ENCODE results near the gene CIT.

The CIT gene

DNA sequence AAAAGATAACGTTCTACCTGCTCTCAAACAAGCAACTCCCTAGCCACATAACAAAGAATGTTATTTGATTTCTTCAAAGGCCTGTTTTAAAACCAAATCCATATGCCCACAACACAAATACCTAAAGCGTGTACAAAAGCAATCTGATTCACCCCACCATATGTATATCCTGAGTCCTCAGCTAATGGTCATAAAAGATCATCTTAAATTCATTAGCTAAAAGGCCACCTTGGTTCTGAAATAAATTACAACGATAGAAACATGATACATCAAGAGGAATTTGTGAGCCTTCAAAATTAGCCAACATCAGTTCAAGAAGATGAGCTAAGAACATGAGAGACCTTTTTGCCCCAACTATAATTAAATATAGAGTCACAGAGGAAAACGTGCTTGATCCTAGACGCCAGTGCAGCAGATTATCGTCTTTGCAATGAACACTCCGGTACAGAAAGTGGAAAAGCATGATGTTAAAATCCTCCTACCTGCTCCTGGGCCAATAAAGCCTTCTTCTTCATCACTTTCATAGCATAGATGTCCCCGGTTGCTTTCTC lies 20.0 kb downstream of the CIT start:
- no peak for DNase-seq

DNA sequence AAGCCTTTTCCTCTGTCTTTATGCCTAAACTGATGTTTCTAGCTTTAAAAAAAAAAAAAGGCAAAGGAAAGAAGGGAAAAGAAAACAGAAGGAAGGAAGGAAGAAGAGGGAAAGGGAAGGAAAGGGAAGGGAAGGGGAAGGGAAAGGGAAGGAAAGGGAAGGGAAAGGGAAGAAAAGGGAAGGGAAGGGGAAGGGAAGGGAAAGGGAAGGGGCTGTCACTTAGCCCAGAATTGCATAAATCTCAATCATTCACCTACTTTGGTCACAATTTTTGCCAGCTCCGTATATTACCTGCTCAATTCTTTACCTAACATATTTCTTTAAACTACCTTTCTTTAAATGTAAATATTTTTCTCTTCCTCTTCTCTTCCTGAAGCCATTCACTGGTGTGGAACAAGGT lies 26.8 kb downstream of the CIT start:
- no peak for DNase-seq

DNA sequence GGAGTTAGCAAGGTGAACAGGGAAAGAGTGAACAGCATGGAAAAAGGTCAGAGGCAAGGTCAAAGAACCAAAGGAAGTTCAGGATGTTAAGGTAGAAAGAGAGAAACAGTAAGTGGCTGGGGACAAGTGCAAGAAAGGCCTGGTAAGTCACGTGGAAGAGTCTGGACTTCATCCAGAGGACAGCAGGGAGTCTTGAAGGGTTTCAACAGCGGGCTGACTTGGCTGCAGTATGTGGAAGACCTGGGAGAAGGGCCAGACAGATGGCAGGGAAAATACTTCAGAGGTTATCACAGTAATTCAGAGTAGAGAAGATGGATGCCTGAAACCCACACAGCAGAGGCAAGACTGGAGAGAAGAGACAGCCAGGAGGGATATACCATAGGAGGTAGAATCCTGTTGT lies 34.0 kb downstream of the CIT start:
- no peak for DNase-seq

DNA sequence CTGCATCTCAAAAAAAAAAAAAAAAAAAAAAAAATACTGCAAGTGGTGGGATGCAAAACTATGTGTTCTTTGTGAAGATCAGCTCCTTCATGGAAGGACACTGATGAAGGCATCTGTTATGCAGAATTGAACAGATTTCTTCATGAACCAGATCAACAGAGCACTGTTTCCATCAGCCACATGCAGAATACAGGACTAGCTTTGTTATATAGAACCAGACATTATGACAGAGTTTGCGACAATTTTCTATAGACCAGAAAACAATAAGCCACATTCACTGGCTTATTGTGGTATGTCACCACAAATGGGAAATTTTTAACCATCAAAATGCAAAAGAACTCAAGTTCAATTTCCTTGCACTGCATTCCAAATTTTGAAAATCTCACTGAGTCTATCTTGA lies 34.7 kb downstream of the CIT start:
- DNase-seq: no peak

DNA sequence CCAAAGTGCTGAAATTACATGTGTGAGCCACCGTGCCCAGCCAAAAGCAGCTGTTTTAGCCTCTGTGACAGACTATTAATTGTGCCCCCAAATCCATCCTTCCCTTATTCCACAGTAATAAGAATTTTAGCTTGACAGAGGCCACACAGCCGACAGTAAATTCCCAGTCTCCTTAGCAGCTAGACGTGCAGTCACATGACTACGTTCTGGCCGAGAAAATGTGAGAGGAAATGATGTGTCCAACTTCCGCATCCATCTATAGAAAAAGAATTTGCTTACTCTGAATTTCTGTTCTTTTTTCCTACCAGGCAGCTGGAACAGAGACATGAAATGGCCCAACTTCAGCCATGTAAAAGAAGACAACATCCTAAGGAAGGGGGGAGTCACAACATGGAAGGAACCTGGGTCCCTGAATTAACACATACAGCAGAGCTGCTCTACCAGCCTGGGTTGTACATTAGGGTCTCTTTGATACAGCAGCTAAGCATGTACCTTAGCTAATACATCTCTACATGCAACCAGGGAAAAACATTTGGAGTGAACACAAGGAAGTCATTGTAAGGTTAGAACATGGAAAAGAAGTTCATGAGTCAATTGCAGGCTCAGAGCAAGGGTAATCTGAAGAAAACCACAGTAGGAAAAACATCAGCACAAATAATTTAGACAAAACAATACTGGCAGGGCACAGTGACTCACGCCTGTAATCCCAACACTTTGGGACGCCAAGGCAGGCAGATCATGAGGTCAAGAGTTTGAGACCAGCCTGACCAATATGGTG lies 35.5 kb downstream of the CIT start:
- no peak for DNase-seq

DNA sequence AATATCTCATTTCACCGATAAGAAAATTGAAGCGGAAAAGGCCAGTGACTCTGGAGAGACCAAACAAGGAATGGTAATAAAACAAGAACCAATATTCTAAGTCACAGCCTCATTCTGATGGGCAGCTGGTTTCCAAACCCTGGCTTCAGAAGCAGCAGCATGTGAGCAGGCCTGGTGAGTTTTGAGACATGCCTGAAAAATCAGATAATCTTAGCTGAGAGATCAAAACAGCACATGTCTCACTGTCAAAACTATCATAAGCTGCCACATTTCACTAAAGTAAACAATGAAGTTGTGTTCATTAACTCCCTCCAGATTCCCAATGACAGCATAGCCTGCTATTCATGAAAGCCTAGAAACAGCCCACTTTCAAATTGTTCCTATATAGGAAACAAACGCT lies 36.5 kb downstream of the CIT start:
- no peak for DNase-seq

DNA sequence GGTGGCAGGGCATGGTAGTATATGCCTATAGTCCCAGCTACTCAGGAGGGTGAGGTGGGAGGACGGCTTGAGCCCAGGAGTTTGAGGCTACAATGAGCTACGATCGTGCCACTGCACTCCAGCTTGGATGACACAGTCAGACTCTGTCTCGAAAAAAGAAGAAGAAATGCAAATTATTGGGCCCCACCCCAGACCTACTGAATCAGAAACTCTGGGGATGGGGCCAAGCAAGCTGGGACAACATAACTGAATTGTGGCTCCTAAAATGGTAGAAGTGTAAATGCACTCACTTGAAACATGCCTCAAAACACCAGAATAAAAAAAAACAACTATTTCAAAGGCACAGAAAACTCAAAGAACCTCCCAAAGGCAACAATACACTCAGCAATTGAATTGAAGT lies 37.0 kb downstream of the CIT start:
- no peak for DNase-seq

DNA sequence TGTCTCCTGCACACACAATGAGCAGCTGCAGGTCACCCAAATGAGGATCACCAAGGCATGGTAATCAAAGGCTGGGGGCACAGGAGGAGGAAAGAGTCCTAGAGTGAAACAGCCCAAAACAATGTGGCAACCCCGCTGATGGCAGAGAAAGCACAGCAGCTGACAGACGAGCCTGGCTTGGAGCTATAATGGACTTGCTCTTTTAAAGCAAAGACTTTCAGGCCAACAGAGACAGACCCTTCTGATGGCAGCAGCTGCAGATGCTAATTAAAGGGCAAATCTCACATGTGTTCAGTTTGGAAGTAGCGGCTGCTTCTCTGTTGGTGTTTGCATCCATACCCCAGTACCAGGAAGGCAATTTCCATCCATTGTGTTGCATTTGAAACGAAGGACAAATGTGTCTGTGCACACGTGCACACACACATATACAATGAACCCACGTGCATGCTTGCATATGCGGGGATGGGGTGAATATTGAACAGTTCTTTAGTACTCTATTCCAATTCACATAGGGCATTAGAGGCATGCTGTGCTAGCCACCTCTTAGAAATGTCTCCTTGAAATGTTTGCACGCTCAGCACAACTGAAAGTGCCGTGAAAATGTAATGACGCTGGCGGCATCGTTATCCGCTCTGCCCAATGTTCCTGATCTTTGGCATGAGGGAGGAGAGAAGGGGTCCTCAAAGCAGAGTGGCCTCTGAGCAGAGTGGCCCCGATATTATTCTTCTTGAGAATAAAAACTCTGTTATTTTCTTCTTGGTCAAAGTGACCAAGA lies 38.1 kb downstream of the CIT start:
- no peak for DNase-seq

DNA sequence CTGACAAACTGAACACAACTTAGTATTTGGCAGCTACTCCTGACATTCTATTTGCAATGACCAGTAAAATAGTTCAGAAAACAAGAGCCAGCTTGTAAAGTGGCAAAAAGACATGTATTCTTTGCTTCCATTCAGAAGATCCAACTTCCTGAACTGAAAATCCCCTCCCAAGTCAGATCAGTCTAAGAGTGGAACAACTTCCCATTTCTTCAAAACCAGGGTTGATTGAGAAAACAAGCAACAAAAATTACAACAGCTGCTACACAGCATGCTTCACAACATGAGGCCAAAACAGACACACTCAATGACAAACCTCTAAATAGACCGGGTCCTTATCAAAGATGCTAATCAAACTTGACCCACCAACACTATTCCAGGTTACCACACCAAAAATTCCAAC lies 40.3 kb downstream of the CIT start:
- DNase-seq: no peak

DNA sequence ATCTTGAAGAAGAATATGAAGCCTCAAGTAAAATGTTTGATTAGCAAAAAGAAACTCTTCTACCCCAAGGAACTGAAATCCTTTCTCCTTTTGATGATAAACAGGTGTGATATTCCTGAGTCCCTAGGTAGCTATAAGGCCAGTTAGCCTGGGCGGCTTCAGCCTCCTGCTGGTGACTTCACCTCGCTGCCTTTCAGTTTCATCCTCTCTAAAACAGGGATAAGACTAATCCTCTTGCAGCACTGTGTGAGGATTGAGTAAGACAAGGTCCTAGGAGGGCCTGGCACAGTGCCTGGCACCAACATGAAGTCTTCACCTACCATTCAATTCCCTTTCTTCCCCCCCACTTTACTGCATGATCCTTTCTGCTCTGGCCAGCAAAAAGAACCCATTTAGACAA lies 42.1 kb downstream of the CIT start:
- DNase-seq: no peak

DNA sequence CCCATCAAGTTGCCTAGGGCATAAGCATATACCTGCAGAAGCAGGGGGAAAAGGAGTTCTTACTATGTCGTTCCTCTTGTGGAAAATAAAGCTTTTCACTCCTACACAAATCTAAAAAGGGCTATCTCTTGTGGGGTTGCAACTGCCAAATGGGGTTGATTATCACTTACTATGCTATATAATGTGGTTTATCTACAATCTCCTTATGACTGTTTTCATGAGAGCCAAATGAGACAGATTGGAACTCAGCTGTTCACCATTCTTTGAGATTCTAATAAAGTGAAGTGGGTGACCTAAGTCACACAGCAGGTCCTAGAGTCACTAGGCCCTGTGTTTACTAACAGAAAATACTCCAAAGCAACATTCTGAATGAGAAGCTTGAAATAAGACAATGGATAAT lies 47.7 kb downstream of the CIT start:
- no peak for DNase-seq

DNA sequence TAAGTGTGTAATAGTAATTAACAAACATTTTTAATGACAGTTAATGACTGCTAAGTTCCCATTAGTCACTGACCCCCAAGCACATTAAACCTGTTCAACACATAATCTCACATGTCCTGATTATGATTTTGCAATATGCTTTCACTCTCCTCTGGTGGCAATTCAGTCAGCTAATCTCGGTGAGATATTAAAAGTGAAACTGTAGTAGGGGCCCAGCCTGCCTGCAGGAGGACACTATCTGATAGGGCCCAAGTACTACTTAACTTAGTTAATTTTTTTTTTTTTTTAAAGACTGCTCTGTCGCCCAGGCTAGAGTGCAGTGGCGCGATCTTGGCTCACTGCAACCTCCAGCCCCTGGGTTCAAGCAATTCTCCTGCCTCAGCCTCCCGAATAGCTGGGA lies 48.8 kb downstream of the CIT start:
- DNase-seq: no peak

DNA sequence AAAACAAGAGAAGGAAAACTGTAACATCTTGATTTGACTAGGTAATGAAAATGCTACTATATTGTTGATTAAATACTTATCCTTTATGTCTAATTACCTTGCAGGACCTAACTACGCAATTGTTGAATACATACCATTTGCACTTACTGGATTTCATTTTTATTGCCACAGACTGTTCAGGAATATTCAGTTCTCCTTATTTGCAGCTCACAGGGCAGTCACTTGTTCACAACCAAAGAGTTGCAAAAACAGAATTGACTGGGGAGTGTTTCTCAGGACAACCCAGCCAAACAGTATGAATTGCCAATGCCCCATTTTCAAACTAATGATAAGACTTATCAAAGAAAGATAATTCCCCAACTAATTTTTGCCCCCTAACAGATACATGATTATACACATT lies 49.4 kb downstream of the CIT start:
- no peak for DNase-seq

DNA sequence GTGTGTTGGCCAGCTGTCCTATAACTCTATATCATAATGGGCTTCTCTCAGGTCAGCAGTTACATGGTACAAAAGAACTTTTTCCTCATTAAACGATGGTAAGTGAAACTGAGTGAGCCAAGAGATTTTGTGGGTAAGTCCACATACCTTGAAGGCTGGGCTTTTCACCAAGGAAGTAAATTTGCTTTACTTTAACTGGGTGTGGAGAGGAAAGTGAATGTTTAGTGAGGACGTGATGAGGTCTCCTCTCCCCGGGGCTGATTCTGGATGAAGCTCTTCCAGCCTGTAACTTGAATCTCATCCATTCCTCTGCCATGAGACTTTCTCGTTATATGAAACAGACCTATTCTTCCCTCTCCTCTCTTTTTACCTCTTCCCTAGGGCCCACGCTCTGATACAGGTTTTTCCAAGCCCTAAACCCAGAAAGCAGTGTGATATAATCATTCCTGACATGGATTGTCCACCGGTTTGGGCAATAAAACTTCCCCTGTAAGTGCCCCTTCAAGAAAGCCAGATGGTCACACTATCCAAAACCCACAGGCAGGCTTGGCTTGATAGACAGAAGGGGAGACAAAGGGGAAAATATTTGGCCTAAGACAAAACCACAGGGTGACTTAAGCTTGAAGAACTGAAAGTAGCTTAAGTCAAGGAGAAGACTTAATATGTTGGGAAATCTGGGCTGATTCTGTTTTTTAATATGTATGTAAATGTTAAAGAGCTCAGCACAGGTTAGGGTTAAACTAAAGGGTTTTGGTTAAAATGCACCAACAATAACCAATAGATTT lies 50.3 kb downstream of the CIT start:
- DNase-seq: no peak

DNA sequence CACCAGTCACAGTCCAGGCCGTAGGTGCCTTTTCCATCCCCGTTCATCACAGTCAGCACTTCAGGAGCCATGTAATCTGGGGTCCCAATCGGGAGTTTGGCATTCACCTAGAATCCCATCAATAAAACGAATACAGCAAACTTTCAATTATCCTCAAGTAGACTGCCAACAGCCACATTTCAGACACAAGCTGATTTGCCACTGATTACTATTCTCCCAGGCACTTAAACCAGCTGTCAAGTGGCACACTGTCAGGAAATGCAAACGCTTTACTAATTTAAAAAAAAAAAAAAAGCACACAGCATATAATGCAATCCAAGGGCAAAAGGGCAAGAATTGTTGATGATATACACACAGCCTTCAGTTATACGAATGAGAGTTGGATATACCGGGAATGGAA lies 51.9 kb downstream of the CIT start:
- no peak for DNase-seq

DNA sequence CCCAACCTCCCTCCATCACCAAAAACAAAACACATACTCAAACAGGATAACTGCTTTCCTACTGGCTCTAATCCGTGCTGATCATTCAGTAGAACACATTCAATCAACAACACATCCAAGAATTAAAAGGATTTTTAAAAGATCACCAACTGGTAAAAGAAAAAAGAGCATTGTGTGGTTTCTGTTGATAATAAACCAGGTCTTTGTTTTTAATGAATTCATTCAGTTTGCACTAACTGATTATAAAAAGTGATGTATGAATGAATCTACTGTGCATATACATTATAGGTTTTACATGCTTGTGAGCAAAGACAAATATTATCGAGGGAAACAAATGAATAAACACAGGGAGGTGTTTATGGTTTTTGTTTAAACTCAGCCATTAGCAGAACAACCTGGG lies 55.1 kb downstream of the CIT start:
- no peak for DNase-seq

DNA sequence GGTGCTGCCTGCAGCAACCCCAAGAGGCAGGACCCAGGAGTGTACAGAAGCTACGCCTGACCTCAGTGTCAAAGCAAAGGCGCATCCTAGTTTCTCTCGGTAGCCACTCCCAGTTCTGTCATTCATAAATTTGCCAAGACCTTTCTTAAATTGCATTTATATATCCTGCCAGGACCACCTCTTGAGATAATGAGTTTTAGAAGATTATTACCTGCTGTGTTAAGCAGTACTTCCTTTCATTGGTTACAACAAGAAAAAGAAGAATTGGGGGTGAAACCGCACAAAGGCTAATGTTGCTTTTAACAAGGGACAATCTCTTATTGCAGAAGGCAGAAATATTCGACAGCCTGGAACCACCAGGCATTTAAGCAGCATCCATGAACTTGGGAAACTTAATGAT lies 57.8 kb downstream of the CIT start:
- peak; percentile 68 for DNase-seq

DNA sequence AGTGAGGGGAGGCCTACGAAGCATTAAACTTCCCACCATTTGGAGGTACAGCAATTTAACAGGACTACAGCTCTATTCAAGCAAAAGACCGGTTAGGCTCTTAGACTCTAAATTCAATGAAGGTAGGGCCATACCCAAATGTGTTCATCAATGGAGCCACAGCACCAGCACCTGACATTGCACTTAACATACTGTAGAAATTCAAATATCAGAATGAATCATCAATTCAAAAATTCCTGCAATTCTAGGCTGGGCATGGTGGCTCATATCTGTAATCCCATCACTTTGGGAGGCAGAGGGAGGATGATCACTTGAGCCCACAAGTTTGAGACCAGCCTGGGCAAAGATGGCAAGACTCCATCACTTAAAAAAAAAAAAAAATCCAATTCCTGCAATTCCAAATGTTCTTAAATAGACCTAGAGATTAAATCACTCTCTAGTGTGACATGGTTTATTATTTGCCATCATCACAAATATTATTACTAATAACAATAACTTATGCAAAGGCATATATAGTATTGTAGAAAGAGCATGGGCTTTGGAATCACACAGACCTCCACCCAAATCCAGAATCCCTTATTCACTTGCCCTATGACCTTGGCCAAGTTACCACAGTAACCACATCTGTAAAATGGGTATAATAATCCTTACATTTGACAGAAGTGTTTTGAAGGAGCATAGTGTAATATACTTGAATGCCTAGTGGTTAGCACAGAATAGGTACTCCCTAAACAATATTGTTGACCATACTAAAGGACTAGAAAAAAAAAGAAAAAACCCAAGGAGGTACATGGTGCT lies 59.4 kb downstream of the CIT start:
- no peak for DNase-seq

DNA sequence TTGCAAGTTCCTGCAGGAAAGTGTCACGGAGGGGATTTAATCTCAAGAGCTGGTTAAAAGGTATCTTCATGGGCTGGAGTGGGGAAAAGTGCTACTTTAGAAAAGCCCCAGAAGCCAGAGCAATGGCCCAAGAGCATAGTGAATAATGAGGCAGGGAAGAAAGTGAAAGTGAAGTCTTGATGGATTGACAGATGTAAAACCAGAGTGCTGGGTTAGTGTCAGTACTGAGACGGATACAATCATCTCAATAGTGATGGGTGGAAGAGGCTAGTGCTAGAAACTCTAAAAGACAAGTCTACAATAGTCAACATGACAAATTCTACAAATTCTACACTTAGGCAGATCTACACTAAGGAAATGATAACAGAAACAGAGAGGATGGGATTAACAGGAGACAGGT lies 68.1 kb downstream of the CIT start:
- DNase-seq: no peak

DNA sequence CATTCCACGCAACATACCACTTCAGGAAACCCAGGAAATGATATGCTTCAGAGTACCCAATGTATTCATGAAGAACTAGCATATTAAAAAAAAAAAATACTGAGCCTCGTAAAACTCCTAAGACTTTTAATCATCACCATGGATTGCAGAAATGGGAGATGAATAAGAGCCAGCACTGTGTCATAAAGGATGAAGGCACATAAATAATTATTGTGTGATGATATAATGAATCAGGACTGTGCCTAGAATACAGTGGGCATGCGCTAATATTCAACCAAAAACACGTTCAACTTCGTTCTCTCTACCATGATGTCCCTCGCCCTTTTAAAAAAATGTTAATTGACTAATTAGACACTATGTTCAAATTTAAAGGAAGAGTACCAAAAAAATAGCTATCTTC lies 68.7 kb downstream of the CIT start:
- no peak for DNase-seq

DNA sequence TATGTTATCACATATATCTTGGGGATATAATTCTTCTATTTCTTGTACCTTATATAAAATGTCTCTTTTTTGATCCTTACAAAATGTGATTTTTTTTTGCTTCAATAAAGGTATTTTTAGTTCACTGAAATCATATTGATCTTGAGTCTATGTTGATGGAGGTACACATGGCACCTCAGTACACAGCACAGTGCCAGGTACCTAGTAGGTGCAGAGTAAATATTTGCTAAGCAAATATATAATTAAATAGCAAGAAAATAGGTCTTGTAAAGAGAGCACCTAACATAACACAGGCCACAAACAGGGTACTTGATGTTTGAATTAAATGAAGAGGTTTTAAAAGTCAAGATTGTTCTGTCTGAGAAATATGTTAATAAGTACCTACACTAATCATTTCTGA lies 69.7 kb downstream of the CIT start:
- DNase-seq: no peak

DNA sequence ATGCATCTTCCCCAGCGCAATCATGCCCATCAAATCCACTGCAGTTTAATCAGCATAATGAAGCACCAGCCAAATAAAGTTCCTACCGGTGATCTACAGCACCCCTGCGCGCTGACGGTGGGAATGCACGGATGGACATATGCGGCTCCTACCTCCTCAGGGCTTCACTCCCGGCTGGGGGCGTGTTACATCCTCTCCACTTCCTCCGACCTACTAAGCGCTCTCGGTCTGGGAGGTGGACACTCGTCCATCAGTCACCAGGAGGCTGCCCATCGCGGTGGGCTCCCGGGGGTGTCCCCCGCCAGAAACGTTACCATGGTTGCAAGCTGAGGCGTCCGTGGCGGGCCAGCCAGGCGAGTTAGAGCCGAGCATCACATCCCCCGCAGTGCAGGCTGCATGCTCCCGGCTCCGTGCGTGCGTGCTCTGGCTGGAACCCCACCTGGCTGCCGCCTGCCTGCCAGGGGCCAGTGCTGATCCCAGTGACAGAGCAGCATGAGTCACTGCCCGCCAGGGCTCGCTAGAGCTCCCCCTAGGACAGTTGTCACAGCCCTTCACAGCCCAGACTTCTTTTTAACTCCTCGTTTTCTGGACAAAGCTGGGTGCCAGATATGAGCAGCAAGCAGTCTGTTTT lies 73.0 kb downstream of the CIT start:
- DNase-seq: no peak

Measured in COR-L47 (cell line).